Colonic mucosa (tissue), 4 donors: ENCODE results near the gene PRKCG. TPM values are rescaled to one million over a fixed set of nuclear protein-coding genes. Genes with fewer than 3 reads are reported as not detected.

ENCODE experiments used
- DNase-seq: peaks from one replicate; pipeline ENCODE4 v3.0.0-alpha.2; 2020
- H3K27ac ChIP-seq: fragments of 200-600 bp; one replicate; pipeline ENCODE4 v1.8.0; 2021
- H3K27me3 ChIP-seq: fragments of 200-600 bp; one replicate; pipeline ENCODE4 v1.8.0; 2021
- H3K36me3 ChIP-seq: fragments of 200-600 bp; one replicate; pipeline ENCODE4 v1.8.0; 2021
- H3K4me1 ChIP-seq: fragments of 200-600 bp; one replicate; pipeline ENCODE4 v1.8.0; 2021; ENCODE audit warnings: mild to moderate bottlenecking
- H3K4me3 ChIP-seq: fragments of 200-600 bp; one replicate; pipeline ENCODE4 v1.8.0; 2021
- H3K9ac ChIP-seq, 2 donors: one replicate each; pipeline ENCODE4 v1.7.0; 2013; ENCODE audit warnings: control low read depth in 2 of 2, low read depth in 2 of 2, low read length in 2 of 2
- H3K9me3 ChIP-seq: fragments of 200-600 bp; one replicate; pipeline ENCODE4 v1.8.0; 2021
- intact Hi-C: fragments of 100-400 bp; cut with DNase I; formaldehyde crosslinking; loops from one replicate; pipeline ENCODE4 v1.14.1; 2022
- total RNA-seq, 2 donors: library from RNA; stranded (reverse); fragmentation: NEBNext Ultra II Directional in 1 of 2; extraction: Animal tissue kit (Norgen Biotek cat#: 25700) in 1 of 2; gene quantifications; one replicate each; pipeline ENCODE4 v1.2.1, GENCODE V29; 2021
- TF ChIP-seq, protein P1 (sequence below): fragments of 200-600 bp; IDR thresholded peaks from one replicate; pipeline ENCODE4 v1.8.0; 2022; ENCODE audit warnings: antibody characterized with exemption, mild to moderate bottlenecking
- donor health status: healthy.
- donor health status: DM: no; HTN: no; CAD: no.
- donor health status: DM: no; HTN: no; CAD: no.

PRKCG gene
- total RNA-seq, 2 donors from 2014 or later = 0.08 to 0.22 TPM

DNA sequence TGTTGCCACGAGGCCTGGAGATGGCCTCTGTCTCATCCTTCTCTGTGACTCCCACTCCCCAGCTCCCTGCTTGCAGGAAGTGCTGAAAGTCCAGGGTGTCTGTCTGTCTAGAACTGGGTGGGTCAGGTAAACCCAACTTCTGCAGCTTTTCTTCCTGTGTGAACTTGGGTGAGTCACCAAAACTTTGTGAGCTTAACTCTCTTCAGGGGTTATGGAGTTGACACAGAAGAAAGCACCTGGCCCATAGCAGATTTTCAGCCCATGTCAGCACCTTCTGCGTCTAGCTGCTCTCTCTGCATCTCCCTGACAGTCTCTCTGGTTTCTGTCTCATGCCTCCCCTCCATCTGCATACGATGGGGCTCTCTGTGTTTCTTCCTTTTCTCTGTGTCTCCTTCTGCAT, 22.9 kb downstream of the PRKCG start:
- no peaks in the 10 kb centered on the region for H3K36me3 ChIP-seq
- no peaks in the 10 kb centered on the region for H3K9me3 ChIP-seq
- H3K4me1 ChIP-seq = no peaks in the 10 kb centered on the region
- H3K27ac ChIP-seq = no peak overlapping the region
- peaks cover 32% of the 10 kb centered on the region for H3K27me3 ChIP-seq
- no peak overlapping the region for H3K4me3 ChIP-seq
- intact Hi-C loops = loop anchor here (5.0 to 10.0 kb wide), 2 partner anchors 60 to 117 kb away; no protein-coding TSS in a partner anchor
- no peak overlapping the region for H3K9ac ChIP-seq
- TF ChIP-seq, protein P1, sequence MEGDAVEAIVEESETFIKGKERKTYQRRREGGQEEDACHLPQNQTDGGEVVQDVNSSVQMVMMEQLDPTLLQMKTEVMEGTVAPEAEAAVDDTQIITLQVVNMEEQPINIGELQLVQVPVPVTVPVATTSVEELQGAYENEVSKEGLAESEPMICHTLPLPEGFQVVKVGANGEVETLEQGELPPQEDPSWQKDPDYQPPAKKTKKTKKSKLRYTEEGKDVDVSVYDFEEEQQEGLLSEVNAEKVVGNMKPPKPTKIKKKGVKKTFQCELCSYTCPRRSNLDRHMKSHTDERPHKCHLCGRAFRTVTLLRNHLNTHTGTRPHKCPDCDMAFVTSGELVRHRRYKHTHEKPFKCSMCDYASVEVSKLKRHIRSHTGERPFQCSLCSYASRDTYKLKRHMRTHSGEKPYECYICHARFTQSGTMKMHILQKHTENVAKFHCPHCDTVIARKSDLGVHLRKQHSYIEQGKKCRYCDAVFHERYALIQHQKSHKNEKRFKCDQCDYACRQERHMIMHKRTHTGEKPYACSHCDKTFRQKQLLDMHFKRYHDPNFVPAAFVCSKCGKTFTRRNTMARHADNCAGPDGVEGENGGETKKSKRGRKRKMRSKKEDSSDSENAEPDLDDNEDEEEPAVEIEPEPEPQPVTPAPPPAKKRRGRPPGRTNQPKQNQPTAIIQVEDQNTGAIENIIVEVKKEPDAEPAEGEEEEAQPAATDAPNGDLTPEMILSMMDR = no peak
- DNase-seq = no peak

- H3K27me3 ChIP-seq = peaks cover 32% of the 10 kb centered on the region
- no peak overlapping the region for H3K27ac ChIP-seq
- no peak overlapping the region for H3K4me3 ChIP-seq
- no peaks in the 10 kb centered on the region for H3K9me3 ChIP-seq
- no peak overlapping the region for H3K9ac ChIP-seq
- H3K36me3 ChIP-seq = no peaks in the 10 kb centered on the region
- DNase-seq = no peak
- no peaks in the 10 kb centered on the region for H3K4me1 ChIP-seq
- TF ChIP-seq, protein P1 = no peak
- intact Hi-C loops = loop anchor here (5.0 to 10.0 kb wide), 2 partner anchors 61 to 117 kb away; no protein-coding TSS in a partner anchor
These were observed 23.8 kb downstream of the PRKCG start for GRCh38 chr19:53905787-53906186.

- TF ChIP-seq, protein P1 = peak; percentile 79
- Histone ChIP-seq H3K4me3 (no peak overlapping the region), H3K27me3 (peaks cover 32% of the 10 kb centered on the region), H3K4me1 (no peaks in the 10 kb centered on the region), H3K27ac (no peak overlapping the region), H3K9me3 (no peaks in the 10 kb centered on the region), H3K9ac (no peak overlapping the region), H3K36me3 (no peaks in the 10 kb centered on the region)
- intact Hi-C loops = loop anchor here (5.0 to 10.0 kb wide), 2 partner anchors 62 to 116 kb away; no protein-coding TSS in a partner anchor
- DNase-seq = peak; percentile 45
These were observed 24.5 kb downstream of the PRKCG start for GRCh38 chr19:53906211-53907192.

- intact Hi-C loops = loop anchor here (5.0 to 10.0 kb wide), 2 partner anchors 62 to 115 kb away; no protein-coding TSS in a partner anchor
- DNase-seq = no peak
- Histone ChIP-seq H3K27ac (no peak overlapping the region), H3K9me3 (no peaks in the 10 kb centered on the region), H3K4me1 (no peaks in the 10 kb centered on the region), H3K27me3 (peaks cover 32% of the 10 kb centered on the region), H3K36me3 (no peaks in the 10 kb centered on the region), H3K4me3 (no peak overlapping the region), H3K9ac (no peak overlapping the region)
- TF ChIP-seq, protein P1 = no peak
These were observed 25.2 kb downstream of the PRKCG start for GRCh38 chr19:53907193-53907581.

DNA sequence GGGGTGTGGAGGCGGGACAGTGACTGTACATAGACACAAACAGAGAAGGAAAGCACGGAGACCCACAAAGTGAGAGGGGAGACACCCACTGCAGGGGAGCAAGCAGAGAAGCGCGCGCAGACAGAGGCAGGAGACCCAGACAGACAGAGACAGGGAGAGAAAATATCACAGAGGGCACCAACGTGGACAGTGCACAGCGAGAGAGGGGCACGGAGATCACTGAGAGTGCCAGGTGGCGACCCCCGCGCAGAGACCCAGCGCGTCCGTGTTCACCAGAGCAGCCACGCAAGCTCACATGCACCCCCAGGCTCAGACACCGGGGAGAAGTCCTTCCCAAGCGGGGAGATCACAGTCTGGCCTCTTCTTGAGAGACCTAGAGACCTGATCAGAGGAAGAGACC, 25.7 kb downstream of the PRKCG start:
- DNase-seq = no peak
- no peaks in the 10 kb centered on the region for H3K36me3 ChIP-seq
- H3K9ac ChIP-seq = no peak overlapping the region
- TF ChIP-seq, protein P1 = no peak
- intact Hi-C loops = loop anchor here (5.0 to 10.0 kb wide), 2 partner anchors 63 to 115 kb away; no protein-coding TSS in a partner anchor
- no peaks in the 10 kb centered on the region for H3K9me3 ChIP-seq
- no peak overlapping the region for H3K4me3 ChIP-seq
- no peaks in the 10 kb centered on the region for H3K4me1 ChIP-seq
- peaks cover 34% of the 10 kb centered on the region for H3K27me3 ChIP-seq
- no peak overlapping the region for H3K27ac ChIP-seq
